Hepatocyte (in vitro differentiated cells): ENCODE measurements around the gene NR2E1. TPM values are rescaled to one million over a fixed set of nuclear protein-coding genes. Genes with fewer than 3 reads are reported as not detected.

Experiments used
- DNase-seq: peaks from one replicate; pipeline ENCODE4 v3.0.0-alpha.2; 2016; ENCODE audit warnings: low spot score
- H2AFZ ChIP-seq: fragments of 200-600 bp; sonication (generic); 2 replicates; pipeline ENCODE4 v1.6.0; 2016; ENCODE audit warnings: antibody characterized with exemption, mild to moderate bottlenecking
- H3K27ac ChIP-seq: fragments of 200-600 bp; sonication (generic); 2 replicates; pipeline ENCODE4 v1.5.1; 2016; ENCODE audit warnings: mild to moderate bottlenecking
- H3K27me3 ChIP-seq: fragments of 200-600 bp; sonication (generic); 2 replicates; pipeline ENCODE4 v1.6.1; 2016
- H3K36me3 ChIP-seq: fragments of 200-600 bp; sonication (generic); replicated peaks from 2 replicates; pipeline ENCODE4 v1.5.1; 2016; ENCODE audit warnings: low read depth; ENCODE audit not compliant: insufficient read depth
- H3K4me1 ChIP-seq: fragments of 200-600 bp; sonication (generic); 2 replicates; pipeline ENCODE4 v1.5.1; 2016; ENCODE audit warnings: mild to moderate bottlenecking, moderate library complexity; ENCODE audit not compliant: insufficient read depth
- H3K4me2 ChIP-seq: fragments of 200-600 bp; sonication (generic); 2 replicates; pipeline ENCODE4 v1.6.0; 2016
- H3K4me3 ChIP-seq: fragments of 200-600 bp; sonication (generic); 2 replicates; pipeline ENCODE4 v1.5.1; 2016; ENCODE audit warnings: mild to moderate bottlenecking
- H3K79me2 ChIP-seq: fragments of 200-600 bp; sonication (generic); 2 replicates; pipeline ENCODE4 v1.6.0; 2017; ENCODE audit warnings: mild to moderate bottlenecking
- H3K9me2 ChIP-seq: fragments of 200-600 bp; sonication (generic); replicated peaks from 2 replicates; pipeline ENCODE4 v1.6.0; 2017; ENCODE audit warnings: mild to moderate bottlenecking; ENCODE audit not compliant: insufficient read depth
- H3K9me3 ChIP-seq: fragments of 200-600 bp; sonication (generic); 2 replicates; pipeline ENCODE4 v1.5.1; 2016; ENCODE audit warnings: low read depth, mild to moderate bottlenecking
- H4K20me1 ChIP-seq: fragments of 200-600 bp; sonication (generic); 2 replicates; pipeline ENCODE4 v1.6.0; 2016; ENCODE audit warnings: mild to moderate bottlenecking; ENCODE audit not compliant: insufficient read depth, poor library complexity, severe bottlenecking
- EZH2 ChIP-seq: fragments of 200-600 bp; sonication (generic); IDR thresholded peaks from 2 replicates; pipeline ENCODE4 v1.6.1; 2016; ENCODE audit warnings: antibody characterized with exemption, mild to moderate bottlenecking, borderline replicate concordance
- EZH2phosphoT487 ChIP-seq: fragments of 200-600 bp; sonication (generic); IDR thresholded peaks from one replicate; pipeline ENCODE4 v1.6.1; 2018; ENCODE audit warnings: antibody characterized with exemption, mild to moderate bottlenecking, low read depth, moderate library complexity; ENCODE audit not compliant: unreplicated experiment, severe bottlenecking
- WGBS: methylation state at CpG from one replicate; pipeline ENCODE4 v1.1.6; 2016; ENCODE audit warnings: low lambda C conversion rate; ENCODE audit errors: missing lambda C conversion rate; 5-methylcytosine and 5-hydroxymethylcytosine counted together
- polyA plus RNA-seq: library from polyadenylated mRNA; unstranded; fragments of >200 nt; fragmentation: Nextera tagmentation; extraction: Ambion mirVana; gene quantifications from 2 replicates; pipeline ENCODE4 v1.2.1, GENCODE V29; 2016
- total RNA-seq: library from RNA; depleted of rRNA; stranded (reverse); fragments of >200 nt; gene quantifications from 2 replicates; pipeline ENCODE4 v1.2.3, GENCODE V29; 2014
- TF ChIP-seq, protein P1 (sequence below): fragments of 200-600 bp; sonication (generic); IDR thresholded peaks from 2 replicates; pipeline ENCODE4 v1.5.1; 2016; ENCODE audit warnings: antibody characterized with exemption, mild to moderate bottlenecking; ENCODE audit not compliant: poor library complexity

The NR2E1 gene
- total and polyA plus RNA-seq, 2 experiments from 2014 or later, result not detected

DNA sequence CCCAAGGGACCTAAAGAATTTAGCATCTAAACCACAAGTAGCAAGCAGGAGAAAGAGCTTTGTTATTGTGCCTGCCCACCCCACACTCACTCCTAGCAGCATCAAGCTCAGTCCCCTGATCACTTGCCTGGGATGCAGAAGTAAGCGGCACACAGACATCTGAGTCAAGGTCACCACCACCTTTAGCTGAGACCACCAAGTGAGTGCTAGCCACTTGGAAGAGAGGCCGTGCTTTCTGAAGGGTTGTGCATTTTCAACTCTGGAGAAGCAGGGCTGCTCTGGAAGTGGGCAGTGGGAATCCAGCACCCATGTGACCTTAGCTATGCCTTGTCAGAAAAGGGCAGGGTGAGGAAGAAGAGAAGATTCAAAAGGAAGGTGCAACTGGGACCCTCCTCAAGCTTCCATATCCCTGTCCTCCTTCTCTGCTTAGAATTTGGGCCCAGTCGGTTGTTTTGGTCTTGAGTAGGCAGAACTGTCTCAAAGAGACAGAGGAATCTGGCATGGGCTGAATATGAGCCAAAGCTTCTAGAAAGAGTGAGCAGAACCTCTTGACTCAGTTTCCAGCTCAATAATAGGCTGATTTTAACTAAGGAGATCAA is 6.2 kb downstream of the NR2E1 start:
- Histone ChIP-seq H3K4me3 (no peak overlapping the region), H3K27me3 (peaks cover 100% of the 10 kb centered on the region), H3K27ac (no peak overlapping the region), H3K9me3 (no peaks in the 10 kb centered on the region), H4K20me1 (peaks cover 5% of the 10 kb centered on the region), H3K36me3 (no peaks in the 10 kb centered on the region), H2AFZ (no peak overlapping the region), H3K79me2 (no peaks in the 10 kb centered on the region), H3K4me1 (peaks cover 39% of the 10 kb centered on the region), H3K9me2 (no peaks in the 10 kb centered on the region), H3K4me2 (no peak overlapping the region)
- 47% methylated on average over 3 of the region's 3 CpGs for WGBS
- TF ChIP-seq EZH2phosphoT487, result no peak
- no peak for TF ChIP-seq EZH2
- DNase-seq, result no peak

DNA sequence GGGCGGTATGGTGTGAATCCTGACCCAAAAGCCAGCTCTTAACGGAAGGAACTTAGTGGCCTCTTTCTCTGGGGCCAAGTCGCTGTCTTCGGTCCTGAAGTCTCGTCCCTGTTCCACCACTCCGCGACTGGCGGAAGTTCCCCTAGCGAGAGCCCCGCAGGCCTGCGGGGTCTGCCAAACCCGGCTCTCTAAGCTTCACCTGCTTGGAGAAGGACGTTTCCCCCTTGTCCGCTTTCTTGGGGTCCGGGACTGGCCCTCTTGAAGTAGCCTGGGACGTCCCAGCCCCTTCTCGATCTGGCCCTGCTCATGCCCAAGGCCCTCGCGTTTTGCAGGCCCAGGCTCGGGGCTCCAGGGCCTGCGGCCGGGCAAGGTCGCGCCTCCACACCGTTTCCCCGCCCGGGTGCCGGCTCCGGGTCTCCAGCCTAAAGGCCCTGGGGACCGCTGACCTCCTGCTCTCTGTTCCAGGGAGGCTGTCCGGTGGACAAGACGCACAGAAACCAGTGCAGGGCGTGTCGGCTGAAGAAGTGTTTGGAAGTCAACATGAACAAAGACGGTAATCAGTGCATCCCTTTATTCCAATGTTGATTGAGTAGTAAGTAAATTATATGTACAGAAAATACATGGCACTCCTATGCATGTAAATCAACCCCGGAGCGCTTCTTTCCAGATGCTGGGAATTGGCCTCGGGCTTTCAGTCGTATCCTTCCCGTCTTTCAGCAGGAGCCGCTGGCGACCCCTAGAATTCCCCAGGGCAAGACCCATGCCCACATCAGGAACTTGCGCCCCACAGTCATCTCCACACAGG is 8.8 kb downstream of the NR2E1 start:
- Histone ChIP-seq H3K79me2 (no peaks in the 10 kb centered on the region), H2AFZ (no peak overlapping the region), H3K4me1 (peaks cover 16% of the 10 kb centered on the region), H3K27ac (no peak overlapping the region), H3K4me2 (peak overlapping the region; percentile 78), H3K4me3 (no peak overlapping the region), H3K36me3 (no peaks in the 10 kb centered on the region), H3K9me3 (no peaks in the 10 kb centered on the region), H3K9me2 (no peaks in the 10 kb centered on the region), H4K20me1 (no peaks in the 10 kb centered on the region), H3K27me3 (peaks cover 99% of the 10 kb centered on the region)
- 16% methylated on average over 43 of the region's 43 CpGs for WGBS
- peak; percentile 75 for DNase-seq
- no peak for TF ChIP-seq EZH2

DNA sequence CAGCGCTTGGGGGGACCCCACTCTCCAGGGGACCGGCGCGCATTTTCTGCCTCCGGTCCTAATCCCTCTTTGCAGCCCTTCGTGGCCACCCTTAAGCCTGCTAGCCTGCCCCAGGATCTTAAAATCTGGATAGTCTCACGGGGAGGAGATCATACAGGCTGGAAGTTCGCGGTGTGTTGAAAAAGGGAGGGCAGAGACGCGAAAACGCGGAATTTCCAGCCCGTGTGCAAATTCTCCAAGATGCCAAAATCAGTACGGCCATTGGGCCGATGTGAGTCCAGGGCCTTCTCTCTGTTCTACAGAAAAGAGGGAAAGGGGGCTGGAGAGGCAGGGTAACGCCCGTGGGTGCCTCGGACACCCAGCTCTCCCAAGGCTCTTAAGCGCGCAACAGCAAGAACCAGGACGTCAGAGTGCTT is 9.4 kb downstream of the NR2E1 start:
- Histone ChIP-seq H3K27me3 (peaks cover 99% of the 10 kb centered on the region), H3K36me3 (no peaks in the 10 kb centered on the region), H3K9me2 (no peaks in the 10 kb centered on the region), H3K9me3 (no peaks in the 10 kb centered on the region), H3K27ac (no peak overlapping the region), H3K4me2 (peak overlapping the region; percentile 78), H3K4me1 (peaks cover 14% of the 10 kb centered on the region), H4K20me1 (no peaks in the 10 kb centered on the region), H3K79me2 (no peaks in the 10 kb centered on the region), H2AFZ (no peak overlapping the region), H3K4me3 (no peak overlapping the region)
- 16% methylated on average over 22 of the region's 22 CpGs for WGBS
- no peak for DNase-seq
- TF ChIP-seq, protein P1, sequence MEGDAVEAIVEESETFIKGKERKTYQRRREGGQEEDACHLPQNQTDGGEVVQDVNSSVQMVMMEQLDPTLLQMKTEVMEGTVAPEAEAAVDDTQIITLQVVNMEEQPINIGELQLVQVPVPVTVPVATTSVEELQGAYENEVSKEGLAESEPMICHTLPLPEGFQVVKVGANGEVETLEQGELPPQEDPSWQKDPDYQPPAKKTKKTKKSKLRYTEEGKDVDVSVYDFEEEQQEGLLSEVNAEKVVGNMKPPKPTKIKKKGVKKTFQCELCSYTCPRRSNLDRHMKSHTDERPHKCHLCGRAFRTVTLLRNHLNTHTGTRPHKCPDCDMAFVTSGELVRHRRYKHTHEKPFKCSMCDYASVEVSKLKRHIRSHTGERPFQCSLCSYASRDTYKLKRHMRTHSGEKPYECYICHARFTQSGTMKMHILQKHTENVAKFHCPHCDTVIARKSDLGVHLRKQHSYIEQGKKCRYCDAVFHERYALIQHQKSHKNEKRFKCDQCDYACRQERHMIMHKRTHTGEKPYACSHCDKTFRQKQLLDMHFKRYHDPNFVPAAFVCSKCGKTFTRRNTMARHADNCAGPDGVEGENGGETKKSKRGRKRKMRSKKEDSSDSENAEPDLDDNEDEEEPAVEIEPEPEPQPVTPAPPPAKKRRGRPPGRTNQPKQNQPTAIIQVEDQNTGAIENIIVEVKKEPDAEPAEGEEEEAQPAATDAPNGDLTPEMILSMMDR, result no peak
- TF ChIP-seq EZH2, result peak; percentile 9

DNA sequence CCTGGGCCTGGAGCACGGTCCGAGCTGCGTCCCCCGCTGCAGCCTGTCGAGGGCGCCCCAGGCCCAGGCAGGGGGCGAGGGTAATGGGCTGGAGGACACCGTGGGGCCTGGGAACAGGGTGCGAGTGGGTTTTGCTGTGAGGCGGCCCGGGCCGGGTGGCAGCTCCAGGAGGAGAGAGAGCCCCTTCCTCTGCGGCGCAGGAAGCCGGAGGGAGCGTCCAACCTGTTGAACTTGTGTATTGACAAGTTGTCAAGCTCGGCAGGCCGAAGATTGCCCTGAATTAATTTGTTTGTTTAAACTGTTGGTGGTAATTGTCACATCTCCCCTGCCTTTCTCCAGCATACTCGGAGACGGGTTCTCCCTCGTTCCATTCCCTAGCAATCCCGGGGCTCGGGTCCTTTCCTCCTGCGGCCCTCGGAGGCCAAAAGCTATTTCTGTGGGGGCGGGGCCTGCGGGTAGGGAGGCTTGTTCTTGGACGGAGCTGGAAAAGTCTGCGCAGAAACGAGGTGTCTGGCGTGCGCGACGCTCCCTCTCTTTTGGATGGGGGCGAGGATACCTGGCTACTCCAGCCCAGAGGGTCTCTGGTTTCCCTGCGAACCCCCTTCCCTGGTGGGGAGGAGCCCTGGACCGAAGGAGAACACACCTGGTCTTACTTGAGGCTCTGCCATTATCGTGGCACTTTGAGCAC is 9.9 kb downstream of the NR2E1 start:
- H3K27me3 ChIP-seq, result peaks cover 99% of the 10 kb centered on the region
- TF ChIP-seq, protein P1, result peak; percentile 35
- TF ChIP-seq EZH2phosphoT487, result no peak

More for the DNA sequence above, 9.9 kb downstream of the NR2E1 start:
- Histone ChIP-seq H3K4me1 (peaks cover 14% of the 10 kb centered on the region), H3K36me3 (no peaks in the 10 kb centered on the region), H3K9me3 (no peaks in the 10 kb centered on the region), H2AFZ (no peak overlapping the region), H3K9me2 (no peaks in the 10 kb centered on the region), H3K27ac (no peak overlapping the region), H3K79me2 (no peaks in the 10 kb centered on the region), H3K4me3 (no peak overlapping the region), H3K4me2 (peak overlapping the region; percentile 78), H4K20me1 (no peaks in the 10 kb centered on the region)
- no peak for DNase-seq
- WGBS, result 4% methylated on average over 38 of the region's 38 CpGs
